ENCODE data around the gene CHRM1. TPM values are rescaled to one million over a fixed set of nuclear protein-coding genes. Genes with fewer than 3 reads are reported as not detected.
"Not testable (repeated sequence)": the region's sequence is repeated elsewhere in the genome, so short reads cannot be mapped to it uniquely, and the experiment has no call there.

Gene CHRM1
- total RNA-seq, 1 donor from 2014 or later = not detected

DNA sequence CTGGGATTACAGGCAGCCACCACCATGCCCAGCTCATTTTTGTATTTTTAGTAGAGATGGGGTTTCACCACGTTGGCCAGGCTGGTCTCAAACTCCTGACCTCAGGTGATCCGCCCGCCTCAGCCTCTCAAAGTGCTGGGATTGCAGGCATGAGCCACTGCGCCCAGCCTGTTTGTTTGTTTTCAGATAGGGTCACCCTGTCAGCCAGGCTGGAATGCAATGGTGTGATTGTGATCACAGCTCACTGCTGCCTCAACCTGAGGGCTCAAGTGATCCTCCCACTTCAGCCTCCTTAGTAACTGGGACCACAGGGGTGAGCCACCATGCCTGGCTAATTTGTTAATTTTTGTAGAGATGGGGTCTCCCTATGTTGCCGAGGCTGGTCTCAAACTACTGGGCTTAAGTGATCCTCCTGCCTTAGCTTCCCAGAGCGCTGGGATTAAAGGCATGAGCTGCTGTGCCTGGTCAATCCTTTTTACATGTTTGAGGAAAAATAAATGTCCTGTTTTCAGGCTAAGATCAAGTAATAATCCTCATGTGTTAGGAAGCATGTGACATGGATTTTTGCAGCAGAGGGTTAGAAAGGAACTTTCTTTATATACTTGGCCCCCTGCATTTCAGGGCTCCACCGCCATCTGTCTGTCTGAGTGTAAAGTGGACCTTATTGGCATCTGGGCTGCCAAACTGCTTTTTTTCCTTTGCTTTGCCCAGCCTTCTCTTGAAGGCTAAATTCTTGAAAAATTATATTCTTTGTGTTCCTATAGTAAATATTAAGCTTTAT is 45.3 kb downstream of the CHRM1 start:
- no peak for DNase-seq (ENCODE audit: low read depth)

DNA sequence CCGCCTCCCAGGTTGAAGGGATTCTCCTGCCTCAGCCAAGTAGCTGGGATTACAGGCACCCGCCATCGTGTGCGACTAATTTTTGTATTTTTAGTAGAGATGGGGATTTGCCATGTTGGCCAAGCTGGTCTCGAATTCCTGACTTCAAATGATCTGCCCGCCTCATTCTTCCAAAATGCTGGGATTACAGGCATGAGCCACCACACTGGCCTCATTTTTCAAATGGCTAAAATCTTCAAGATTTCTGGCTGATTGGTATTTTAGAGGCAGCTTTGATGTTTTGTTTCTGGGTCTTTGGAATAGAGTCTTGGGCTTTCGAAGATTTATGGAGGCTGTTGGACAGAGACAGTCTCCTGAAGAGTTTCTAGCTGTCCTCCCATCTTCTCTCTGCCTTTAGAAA is 46.3 kb downstream of the CHRM1 start:
- DNase-seq (ENCODE audit: low read depth) = no peak

DNA sequence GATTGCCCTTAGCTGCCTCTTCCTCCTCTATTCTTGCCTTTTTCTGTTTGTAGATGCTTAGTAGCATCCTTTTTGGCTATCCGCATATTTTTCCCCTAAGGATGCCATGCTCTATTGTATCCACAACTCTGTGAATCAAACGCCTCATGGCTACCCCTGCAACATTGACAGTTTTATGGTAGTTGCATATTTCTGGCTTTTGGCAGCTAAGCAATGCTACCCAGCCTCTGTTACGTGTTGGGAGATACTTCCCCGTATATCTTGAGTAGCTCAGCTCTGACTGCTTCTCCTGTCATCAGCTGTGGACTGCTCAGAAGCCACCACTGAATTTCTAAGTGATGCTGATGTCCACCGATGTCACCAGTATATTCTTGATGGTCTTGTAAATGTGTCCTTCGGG is 55.5 kb downstream of the CHRM1 start:
- DNase-seq (ENCODE audit: low read depth) = no peak

DNA sequence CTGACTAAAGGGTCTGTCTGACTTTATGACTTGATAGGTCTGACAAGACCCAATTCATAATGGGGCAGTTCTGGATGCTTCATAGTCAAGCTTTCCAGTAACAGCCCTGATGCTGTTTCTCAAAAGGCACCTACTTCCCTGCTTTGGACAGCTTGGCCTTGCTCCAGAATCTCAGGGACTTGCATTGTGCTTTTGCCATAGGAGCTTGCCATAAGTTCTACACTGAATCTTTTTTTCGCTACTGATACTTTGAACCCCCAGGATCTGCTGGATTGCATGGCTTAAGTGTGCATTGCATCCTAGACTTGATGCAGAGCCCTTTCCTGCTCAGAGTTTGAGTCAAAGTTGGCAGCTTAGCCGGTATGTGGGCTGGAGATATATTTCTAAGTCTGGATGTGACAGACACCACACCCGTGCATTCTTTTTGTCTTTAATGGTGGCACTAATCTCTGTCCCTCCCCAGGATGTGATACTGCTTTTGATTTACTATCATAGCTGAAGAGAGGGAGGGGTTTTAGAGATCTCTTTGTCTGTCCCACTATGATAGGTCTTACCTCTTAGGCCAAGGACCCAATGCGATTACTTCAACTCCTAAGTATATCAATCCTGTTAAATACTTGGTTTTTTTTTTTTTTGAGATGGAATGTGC is 57.4 kb downstream of the CHRM1 start:
- no peak for DNase-seq (ENCODE audit: low read depth)

DNA sequence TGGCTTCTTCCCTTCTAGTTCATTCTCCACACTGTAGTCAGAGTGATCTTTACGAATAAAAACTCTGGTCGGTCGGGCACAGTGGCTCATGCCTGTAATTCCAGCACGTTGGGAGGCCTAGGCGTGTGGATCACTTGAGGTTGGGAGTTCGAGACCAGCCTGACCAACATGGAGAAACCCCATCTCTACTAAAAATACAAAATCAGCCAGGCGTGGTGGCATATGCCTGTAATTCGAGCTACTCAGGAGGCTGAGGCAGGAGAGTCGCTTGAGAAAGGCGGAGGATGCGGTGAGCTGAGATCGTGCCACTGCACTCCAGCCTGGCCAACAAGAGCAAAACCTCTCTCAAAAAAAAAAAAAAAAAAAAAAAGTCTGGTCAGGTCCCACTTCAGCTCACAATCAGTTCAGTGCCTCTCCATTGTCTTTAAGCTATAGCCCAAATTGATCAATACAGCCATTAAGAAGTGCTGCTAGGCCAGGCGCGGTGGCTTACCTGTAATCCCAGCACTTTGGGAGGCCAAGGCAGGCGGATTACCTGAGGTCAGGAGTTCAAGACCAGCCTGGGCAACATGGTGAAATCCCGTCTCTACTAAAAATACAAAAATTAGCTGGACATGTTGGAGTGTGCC is 59.5 kb downstream of the CHRM1 start:
- not testable (repeated sequence) for DNase-seq (ENCODE audit: low read depth)

DNA sequence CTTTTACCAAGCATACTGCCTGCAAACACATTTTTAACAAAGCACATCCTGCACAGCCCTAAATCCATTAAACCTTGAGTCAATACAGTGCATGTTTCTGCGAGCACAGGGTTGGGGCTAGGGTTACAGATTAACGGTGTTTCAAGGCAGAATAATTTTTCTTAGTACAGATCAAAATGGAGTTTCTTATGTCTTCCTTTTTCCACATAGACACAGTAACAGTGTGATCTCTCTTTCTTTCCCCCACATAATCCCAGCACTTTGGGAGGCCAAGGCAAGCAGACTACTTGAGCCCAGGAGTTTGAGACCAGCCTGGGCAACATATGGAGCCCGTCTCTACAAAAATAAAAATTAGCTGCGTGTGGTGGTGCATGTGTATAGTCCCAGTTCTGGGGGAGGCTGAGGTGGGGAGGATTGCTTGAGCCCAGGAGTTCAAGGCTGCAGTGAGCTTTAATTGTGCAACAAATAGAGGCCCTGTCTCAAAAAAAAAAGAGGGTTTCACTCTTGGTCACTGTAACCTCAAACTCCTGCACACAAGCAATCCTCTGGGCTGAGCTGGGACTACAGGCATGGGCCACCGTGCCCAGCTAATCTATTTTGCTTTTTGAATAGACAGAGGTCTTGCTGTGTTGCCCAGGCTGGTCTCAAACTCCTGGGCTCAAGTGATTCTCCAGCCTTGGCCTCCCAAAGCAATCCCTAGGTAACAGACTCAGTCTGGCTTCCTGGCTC is 60.2 kb downstream of the CHRM1 start:
- DNase-seq (ENCODE audit: low read depth) = no peak

DNA sequence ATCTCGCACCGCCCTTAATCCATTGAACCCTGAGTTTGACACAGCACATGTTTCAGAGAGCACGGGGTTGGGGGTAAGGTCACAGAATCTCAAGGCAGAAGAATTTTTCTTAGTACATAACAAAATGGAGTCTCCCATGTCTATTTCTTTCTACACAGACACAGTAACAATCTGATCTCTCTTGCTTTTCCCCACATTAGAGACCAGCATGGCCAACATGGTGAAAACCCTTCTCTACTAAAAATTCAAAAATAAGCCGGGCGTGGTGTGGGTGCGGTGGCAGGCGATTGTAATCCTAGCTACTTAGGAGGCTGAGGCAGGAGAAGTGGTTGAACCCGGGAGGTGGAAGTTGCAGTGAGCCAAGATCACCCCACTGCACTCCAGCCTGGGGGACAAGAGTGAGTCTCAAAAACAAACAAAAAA is 61.9 kb downstream of the CHRM1 start:
- DNase-seq (ENCODE audit: low read depth) = not testable (repeated sequence)

Other genes with a start within 250 kb of the CHRM1 start
- gene UQCC3, start 249.7 kb downstream of the CHRM1 start, total RNA-seq = 4.1 and 6.1 TPM in 2 replicates
- gene LBHD1, start 249.1 kb downstream of the CHRM1 start, total RNA-seq = 3.9 and 5.0 TPM in 2 replicates
- 97.6 and 105 TPM in 2 replicates for gene UBXN1, start 242.3 kb downstream of the CHRM1 start, total RNA-seq
- gene LRRN4CL, start 231.8 kb downstream of the CHRM1 start, total RNA-seq = 0.17 and 0.25 TPM in 2 replicates
- 47.8 and 50.4 TPM in 2 replicates for gene BSCL2, start 213.9 kb downstream of the CHRM1 start, total RNA-seq
- not detected in 2 replicates for gene GNG3, start 213.7 kb downstream of the CHRM1 start, total RNA-seq
- gene HNRNPUL2, start 193.9 kb downstream of the CHRM1 start, total RNA-seq = 4.3 and 18.4 TPM in 2 replicates
- gene TTC9C, start 192.9 kb downstream of the CHRM1 start, total RNA-seq = 25.0 and 25.1 TPM in 2 replicates
- 8.7 and 11.8 TPM in 2 replicates for gene ZBTB3, start 167.2 kb downstream of the CHRM1 start, total RNA-seq
- gene POLR2G, start 159.8 kb downstream of the CHRM1 start, total RNA-seq = 46.0 and 78.3 TPM in 2 replicates
- 15.1 and 20.7 TPM in 2 replicates for gene TAF6L, start 150.0 kb downstream of the CHRM1 start, total RNA-seq
- gene TMEM179B, start 134.0 kb downstream of the CHRM1 start, total RNA-seq = 26.6 and 46.4 TPM in 2 replicates
- gene TMEM223, start 129.4 kb downstream of the CHRM1 start, total RNA-seq = 15.1 and 29.3 TPM in 2 replicates
- 7.6 and 50.3 TPM in 2 replicates for gene NXF1, start 115.9 kb downstream of the CHRM1 start, total RNA-seq
- gene STX5, start 89.3 kb downstream of the CHRM1 start, total RNA-seq = 23.1 and 38.8 TPM in 2 replicates
- not detected in 2 replicates for gene TEX54, start 88.5 kb downstream of the CHRM1 start, total RNA-seq
- gene WDR74, start 81.8 kb downstream of the CHRM1 start, total RNA-seq = 42.8 and 59.9 TPM in 2 replicates
- gene SLC3A2, start 40.5 kb downstream of the CHRM1 start, total RNA-seq = 95.0 and 163 TPM in 2 replicates
- gene SLC22A6, start 63.6 kb upstream of the CHRM1 start, total RNA-seq = not detected in 2 replicates
- gene SLC22A8, start 94.5 kb upstream of the CHRM1 start, total RNA-seq = not detected in 2 replicates
- gene SLC22A24, start 222.9 kb upstream of the CHRM1 start, total RNA-seq = not detected in 2 replicates